Measurements from ENCODE around the gene CCDC190. TPM values are rescaled to one million over a fixed set of nuclear protein-coding genes. Genes with fewer than 3 reads are reported as not detected.
"Not testable (repeated sequence)": the region's sequence is repeated elsewhere in the genome, so short reads cannot be mapped to it uniquely, and the experiment has no call there.

The CCDC190 gene
- polyA plus RNA-seq, 3 donors = not detected

DNA sequence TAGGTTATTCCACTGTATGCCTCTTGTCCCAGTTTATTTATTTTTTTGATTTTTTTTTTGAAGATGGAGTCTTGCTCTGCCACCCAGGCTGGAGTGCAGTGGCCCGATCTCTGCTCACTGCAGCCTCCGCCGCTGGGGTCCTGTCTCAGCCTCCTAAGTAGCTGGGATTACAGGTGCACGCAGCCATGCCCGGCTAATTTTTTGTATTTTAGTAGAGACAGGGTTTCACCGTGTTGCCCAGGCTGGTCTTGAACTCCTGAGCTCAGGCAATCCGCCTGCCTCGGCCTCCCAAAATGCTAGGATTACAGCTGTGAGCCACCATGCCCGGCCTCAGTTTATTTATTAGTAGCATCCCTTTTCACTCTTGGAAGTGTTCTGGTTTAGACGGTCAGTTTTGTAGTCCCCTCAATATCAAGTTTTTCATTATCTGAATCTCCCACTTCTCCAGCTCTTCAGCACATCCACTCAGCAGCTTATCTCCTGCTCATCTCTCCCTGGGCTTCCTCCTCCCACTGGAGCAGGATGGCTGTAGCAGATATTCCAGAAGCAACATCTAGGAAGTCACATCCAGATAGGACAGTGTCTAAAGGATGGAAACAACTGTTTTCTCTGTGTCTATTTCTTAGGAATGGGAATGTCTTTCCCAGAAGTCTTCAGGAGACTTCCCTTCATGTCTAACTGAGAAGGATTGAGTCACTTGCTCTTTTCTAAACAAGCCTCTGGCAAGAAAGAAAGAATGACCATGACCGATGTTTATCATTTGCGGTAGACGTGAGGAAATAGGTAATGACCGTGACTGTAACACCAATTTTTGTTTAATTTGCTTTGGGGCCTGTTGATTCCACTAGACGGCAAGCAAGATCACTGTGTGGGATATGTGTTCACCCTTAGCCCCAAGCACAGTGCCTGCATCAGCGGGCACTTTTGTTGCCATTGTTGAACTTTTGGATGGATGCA lies 14.4 kb downstream of the CCDC190 start:
- 87 to 95% (median 93%) methylated on average over 16 of the region's 16 CpGs for WGBS, 3 donors
- no peak overlapping the region for H3K27ac ChIP-seq (ENCODE audit: low read depth, low read length)

- WGBS, 3 donors = 81 to 94% (median 92%) methylated on average over 1 of the region's 1 CpG
Observed at GRCh38 chr1:162844153-162844552, 16.8 kb downstream of the CCDC190 start.

GRCh38 chr1:162840250-162840839 lies 20.6 kb downstream of the CCDC190 start:
- H3K27ac ChIP-seq (ENCODE audit: low read depth, low read length) = no peak overlapping the region

More at GRCh38 chr1:162844153-162844552, 16.8 kb downstream of the CCDC190 start:
- H3K27ac ChIP-seq (ENCODE audit: low read depth, low read length) = no peak overlapping the region

- WGBS, 3 donors = 75 to 98% (median 97%) methylated on average over 4 of the region's 4 CpGs
- no peak overlapping the region for H3K27ac ChIP-seq (ENCODE audit: low read depth, low read length)
Observed at GRCh38 chr1:162838863-162839262, 22.1 kb downstream of the CCDC190 start.

- 53 to 59% (median 57%) methylated on average over 3 of the region's 3 CpGs for WGBS, 3 donors
- no peak overlapping the region for H3K27ac ChIP-seq (ENCODE audit: low read depth, low read length)
Observed at GRCh38 chr1:162835157-162835899, 25.6 kb downstream of the CCDC190 start.

GRCh38 chr1:162832470-162832869 lies 28.5 kb downstream of the CCDC190 start:
- WGBS, 3 donors = 51 to 96% (median 85%) methylated on average over 3 of the region's 3 CpGs
- H3K27ac ChIP-seq (ENCODE audit: low read depth, low read length) = no peak overlapping the region

GRCh38 chr1:162829268-162829667 lies 31.7 kb downstream of the CCDC190 start:
- WGBS, 3 donors = 77 to 100% (median 82%) methylated on average over 1 of the region's 1 CpG
- H3K27ac ChIP-seq (ENCODE audit: low read depth, low read length) = no peak overlapping the region

GRCh38 chr1:162823771-162824525 lies 37.0 kb downstream of the CCDC190 start:
- 54 to 66% (median 64%) methylated on average over 2 of the region's 2 CpGs for WGBS, 3 donors
- H3K27ac ChIP-seq (ENCODE audit: low read depth, low read length) = no peak overlapping the region

GRCh38 chr1:162823231-162823630 lies 37.7 kb downstream of the CCDC190 start:
- 88 to 92% (median 89%) methylated on average over 3 of the region's 3 CpGs for WGBS, 3 donors
- no peak overlapping the region for H3K27ac ChIP-seq (ENCODE audit: low read depth, low read length)

DNA sequence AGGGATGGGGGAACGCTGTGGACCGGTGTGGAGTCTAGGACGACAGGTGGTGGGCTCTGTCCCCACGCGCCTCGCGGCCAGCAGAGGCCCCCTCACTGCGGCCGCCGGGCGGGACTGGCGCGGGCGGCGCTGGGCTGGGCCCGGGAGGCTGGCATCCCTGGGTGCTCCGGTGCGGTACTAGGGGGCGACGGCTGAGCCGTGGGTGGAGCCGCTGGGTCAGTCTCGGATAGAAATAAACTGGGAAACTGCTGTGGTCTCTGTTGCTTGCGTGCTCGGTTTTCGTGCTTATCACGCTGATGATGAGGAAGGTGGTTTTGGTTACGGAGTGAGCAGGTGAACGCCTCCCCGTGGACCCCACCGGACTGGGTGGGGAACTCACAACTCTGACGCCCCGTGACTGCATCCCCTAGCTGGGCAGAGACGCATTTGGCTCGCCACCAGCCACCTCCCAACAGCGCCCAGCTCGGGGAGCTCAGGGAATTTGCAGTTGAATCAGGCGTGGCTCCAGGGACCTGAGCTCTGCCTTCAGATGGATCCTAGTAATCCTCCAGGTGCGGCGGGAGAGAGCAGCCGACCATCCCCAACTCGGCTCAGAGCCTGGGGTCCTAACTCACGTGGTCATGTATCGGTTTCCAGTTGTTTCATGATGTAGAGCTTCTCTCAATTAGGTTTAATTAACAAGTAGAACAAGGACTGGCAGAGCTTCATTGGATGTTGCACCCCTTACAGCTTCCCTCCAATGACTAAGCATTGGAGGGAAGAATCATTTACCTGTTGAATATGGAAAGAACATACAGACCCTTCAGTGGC lies 38.4 kb downstream of the CCDC190 start:
- WGBS, 3 donors = 4 to 11% (median 6%) methylated on average over 41 to 44 of the region's 44 CpGs
- H3K27ac ChIP-seq (ENCODE audit: low read depth, low read length) = no peak overlapping the region

DNA sequence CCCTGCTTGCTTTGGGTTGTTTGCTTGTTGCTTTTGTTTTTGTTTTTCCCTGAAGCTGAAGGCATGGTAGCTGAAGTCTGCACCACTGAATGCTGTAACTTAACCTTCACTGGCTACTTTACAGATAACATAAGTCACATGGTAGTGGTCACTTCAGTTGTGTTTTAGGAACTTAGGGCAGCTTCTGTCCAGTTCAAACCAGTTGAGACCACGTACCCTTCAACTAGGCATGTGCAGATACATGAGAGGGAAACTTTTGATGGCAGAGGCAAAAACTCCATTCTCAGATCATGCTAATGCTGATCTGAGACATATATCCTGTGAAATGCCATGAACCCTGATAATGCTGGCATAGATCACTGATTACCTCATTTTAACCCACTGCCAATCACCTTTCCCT lies 42.3 kb downstream of the CCDC190 start:
- WGBS, 3 donors = 90 to 92% (median 92%) methylated on average over 1 of the region's 1 CpG
- not testable (repeated sequence) for H3K27ac ChIP-seq (ENCODE audit: low read depth, low read length)

DNA sequence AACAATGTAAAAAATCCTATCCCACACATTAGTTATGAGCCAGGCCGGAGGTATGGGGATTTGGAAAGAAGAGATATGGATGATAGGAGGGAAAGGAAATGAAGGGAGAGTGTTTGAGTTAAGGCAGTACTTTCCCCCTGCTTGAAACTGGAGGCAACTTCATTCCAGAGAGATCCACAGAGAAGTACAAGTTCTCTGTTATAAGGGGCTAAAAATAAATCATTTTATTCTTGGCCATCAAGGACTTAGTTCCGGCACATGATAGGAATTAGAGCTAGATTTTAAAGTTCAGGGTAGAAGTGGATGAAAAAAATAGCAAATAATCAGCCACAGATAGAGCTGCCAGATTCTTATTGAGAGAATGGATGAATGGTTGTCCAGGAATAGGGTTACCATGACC lies 42.8 kb downstream of the CCDC190 start:
- 86 to 95% (median 92%) methylated on average over 2 of the region's 2 CpGs for WGBS, 3 donors
- H3K27ac ChIP-seq (ENCODE audit: low read depth, low read length) = not testable (repeated sequence)

DNA sequence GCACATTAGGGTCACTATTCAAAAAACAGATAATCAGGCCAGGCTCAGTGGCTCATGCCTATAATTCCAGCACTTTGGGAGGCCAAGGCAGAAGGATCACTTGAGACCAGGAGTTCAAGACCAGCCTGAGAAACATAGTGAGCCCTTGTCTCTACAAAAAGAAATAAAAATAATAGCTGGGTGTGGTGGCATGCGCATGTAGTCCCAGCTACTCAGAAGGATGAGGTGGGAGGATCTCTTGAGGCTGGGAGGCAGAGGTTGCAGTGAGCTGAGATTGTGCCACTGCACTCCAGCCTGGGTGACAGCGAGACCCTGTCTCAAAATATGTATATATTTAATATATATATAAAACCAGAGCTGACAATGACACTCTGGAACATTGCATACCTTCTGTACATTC lies 48.6 kb downstream of the CCDC190 start:
- WGBS, 3 donors = 98 to 100% (median 100%) methylated on average over 2 of the region's 2 CpGs
- H3K27ac ChIP-seq (ENCODE audit: low read depth, low read length) = not testable (repeated sequence)

- WGBS, 3 donors = 91% methylated on average over 1 of the region's 2 CpGs; no CpG with 5 or more reads in 2 of the 3 donors
- not testable (repeated sequence) for H3K27ac ChIP-seq (ENCODE audit: low read depth, low read length)
Observed at GRCh38 chr1:162807503-162807902, 53.5 kb downstream of the CCDC190 start.

All from adipose tissue (tissue), 3 donors.